Measurements from ENCODE around the gene C6orf163.

DNA sequence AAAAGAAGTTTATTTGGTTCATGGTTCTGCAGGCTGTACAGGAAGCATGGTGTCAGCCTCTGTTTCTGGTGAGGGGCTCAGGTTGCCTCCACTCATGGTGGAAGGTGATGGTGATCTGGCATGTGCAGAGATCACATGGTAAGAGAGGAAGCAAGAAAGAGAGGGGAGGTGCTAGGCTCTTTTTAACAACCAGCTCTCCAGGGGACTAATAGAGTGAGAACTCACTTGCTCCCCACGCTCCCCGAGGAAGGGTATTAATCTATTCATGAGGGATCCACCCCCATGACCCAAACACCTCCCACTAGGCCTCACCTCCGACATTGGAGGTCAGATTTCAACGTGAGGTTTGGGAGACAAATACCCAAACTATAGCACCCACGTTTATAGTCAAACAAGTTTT lies 11.6 kb upstream of the C6orf163 start:
- TF ChIP-seq, protein P1, sequence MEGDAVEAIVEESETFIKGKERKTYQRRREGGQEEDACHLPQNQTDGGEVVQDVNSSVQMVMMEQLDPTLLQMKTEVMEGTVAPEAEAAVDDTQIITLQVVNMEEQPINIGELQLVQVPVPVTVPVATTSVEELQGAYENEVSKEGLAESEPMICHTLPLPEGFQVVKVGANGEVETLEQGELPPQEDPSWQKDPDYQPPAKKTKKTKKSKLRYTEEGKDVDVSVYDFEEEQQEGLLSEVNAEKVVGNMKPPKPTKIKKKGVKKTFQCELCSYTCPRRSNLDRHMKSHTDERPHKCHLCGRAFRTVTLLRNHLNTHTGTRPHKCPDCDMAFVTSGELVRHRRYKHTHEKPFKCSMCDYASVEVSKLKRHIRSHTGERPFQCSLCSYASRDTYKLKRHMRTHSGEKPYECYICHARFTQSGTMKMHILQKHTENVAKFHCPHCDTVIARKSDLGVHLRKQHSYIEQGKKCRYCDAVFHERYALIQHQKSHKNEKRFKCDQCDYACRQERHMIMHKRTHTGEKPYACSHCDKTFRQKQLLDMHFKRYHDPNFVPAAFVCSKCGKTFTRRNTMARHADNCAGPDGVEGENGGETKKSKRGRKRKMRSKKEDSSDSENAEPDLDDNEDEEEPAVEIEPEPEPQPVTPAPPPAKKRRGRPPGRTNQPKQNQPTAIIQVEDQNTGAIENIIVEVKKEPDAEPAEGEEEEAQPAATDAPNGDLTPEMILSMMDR (IDR thresholded peaks at IDR 0.05; ENCODE audit: insufficient read depth, low read depth, low read length) = no peak
- no peak for TF ChIP-seq EZH2 (IDR thresholded peaks at IDR 0.05; ENCODE audit: insufficient read depth, low read length)

Measured in astrocyte (in vitro differentiated cells and primary cell).